GM23338 (cell line): Measurements from ENCODE around the gene CHD1. TPM values are rescaled to one million over a fixed set of nuclear protein-coding genes. Genes with fewer than 3 reads are reported as not detected.

Source experiments
- ATAC-seq: fragments of 200-7000 bp; cut with Tn5 transposase; 3 replicates; pipeline ENCODE4 v1.9.1; 2020
- DNase-seq: peaks from one replicate; pipeline ENCODE4 v3.0.0-alpha.2; 2015; ENCODE audit warnings: low spot score
- H2AFZ ChIP-seq: fragments of 200-600 bp; sonication (generic); 2 replicates; pipeline ENCODE4 v1.8.0; 2016; ENCODE audit warnings: antibody characterized with exemption, mild to moderate bottlenecking, moderate library complexity
- H3F3A ChIP-seq: fragments of 200-600 bp; sonication (generic); replicated peaks from 2 replicates; pipeline ENCODE4 v1.8.0; 2017; ENCODE audit warnings: antibody characterized with exemption, mixed run types, low read depth
- H3K27ac ChIP-seq: fragments of 200-600 bp; sonication (generic); 2 replicates; pipeline ENCODE4 v1.6.1; 2016; ENCODE audit warnings: low read depth
- H3K27me3 ChIP-seq: fragments of 200-600 bp; sonication (generic); 2 replicates; pipeline ENCODE4 v1.8.0; 2016; ENCODE audit warnings: mild to moderate bottlenecking, mixed run types, moderate library complexity; ENCODE audit not compliant: insufficient read depth
- H3K36me3 ChIP-seq: fragments of 200-600 bp; sonication (generic); 2 replicates; pipeline ENCODE4 v1.8.0; 2016; ENCODE audit warnings: mild to moderate bottlenecking; ENCODE audit not compliant: insufficient read depth
- H3K4me1 ChIP-seq: fragments of 200-600 bp; sonication (generic); 2 replicates; pipeline ENCODE4 v1.8.0; 2016; ENCODE audit warnings: mild to moderate bottlenecking, moderate library complexity; ENCODE audit not compliant: insufficient read depth
- H3K4me2 ChIP-seq: fragments of 200-600 bp; sonication (generic); 2 replicates; pipeline ENCODE4 v1.7.1; 2017; ENCODE audit warnings: mixed run types
- H3K4me3 ChIP-seq: fragments of 200-600 bp; sonication (generic); 2 replicates; pipeline ENCODE4 v1.6.1; 2016; ENCODE audit warnings: mixed run types
- H3K79me2 ChIP-seq: fragments of 200-600 bp; sonication (generic); replicated peaks from 2 replicates; pipeline ENCODE4 v1.8.0; 2017; ENCODE audit warnings: mild to moderate bottlenecking; ENCODE audit not compliant: insufficient read depth
- H3K9me2 ChIP-seq: fragments of 200-600 bp; sonication (generic); 2 replicates; pipeline ENCODE4 v1.8.0; 2017; ENCODE audit not compliant: insufficient read depth
- H4K20me1 ChIP-seq: fragments of 200-600 bp; sonication (generic); replicated peaks from 2 replicates; pipeline ENCODE4 v1.8.0; 2017; ENCODE audit warnings: mild to moderate bottlenecking; ENCODE audit not compliant: insufficient read depth
- H3K27ac Mint-ChIP-seq: 2 replicates; pipeline ENCODE4 v1.8.0; 2020; ENCODE audit warnings: inconsistent platforms, mild to moderate bottlenecking, moderate library complexity, mixed read lengths
- H3K27me3 Mint-ChIP-seq: 3 replicates; pipeline ENCODE4 v1.8.0; 2022; ENCODE audit warnings: low read depth, mild to moderate bottlenecking, moderate library complexity, mixed read lengths, inconsistent platforms; ENCODE audit not compliant: insufficient read depth, poor library complexity
- H3K36me3 Mint-ChIP-seq: 3 replicates; pipeline ENCODE4 v1.8.0; 2021; ENCODE audit warnings: low read depth, mild to moderate bottlenecking, inconsistent platforms, moderate library complexity, mixed read lengths
- H3K4me1 Mint-ChIP-seq: 3 replicates; pipeline ENCODE4 v1.8.0; 2020; ENCODE audit warnings: mild to moderate bottlenecking, inconsistent platforms, mixed read lengths
- H3K4me3 Mint-ChIP-seq: 3 replicates; pipeline ENCODE4 v1.8.0; 2021; ENCODE audit warnings: moderate library complexity, mild to moderate bottlenecking, inconsistent platforms, mixed read lengths
- H3K9me3 Mint-ChIP-seq: 3 replicates; pipeline ENCODE4 v1.8.0; 2020; ENCODE audit warnings: moderate library complexity, mild to moderate bottlenecking, inconsistent platforms, mixed read lengths
- CREB1 ChIP-seq: fragments of 250-450 bp; sonication (Bioruptor Pico); IDR thresholded peaks from 2 replicates; pipeline ENCODE4 v1.5.0; 2020; ENCODE audit warnings: low read depth, mild to moderate bottlenecking, moderate library complexity
- EZH2 ChIP-seq: fragments of 200-600 bp; sonication (generic); IDR thresholded peaks from one replicate; pipeline ENCODE4 v1.8.0; 2017; ENCODE audit warnings: antibody characterized with exemption, mild to moderate bottlenecking, low read depth; ENCODE audit not compliant: unreplicated experiment
- EZH2phosphoT487 ChIP-seq: fragments of 200-600 bp; sonication (generic); IDR thresholded peaks from one replicate; pipeline ENCODE4 v1.8.1; 2018; ENCODE audit warnings: antibody characterized with exemption; ENCODE audit not compliant: unreplicated experiment
- JUNB ChIP-seq: IDR thresholded peaks from one replicate; pipeline ENCODE4 v1.6.1; 2016; ENCODE audit warnings: antibody characterized with exemption; ENCODE audit not compliant: unreplicated experiment
- POLR2AphosphoS5 ChIP-seq: IDR thresholded peaks from 2 replicates; pipeline ENCODE4 v1.6.1; 2016; ENCODE audit warnings: antibody characterized with exemption, low read depth
- STAT1 ChIP-seq: IDR thresholded peaks from one replicate; pipeline ENCODE4 v1.6.1; 2016; ENCODE audit warnings: antibody characterized with exemption; ENCODE audit not compliant: unreplicated experiment
- ZNF114 ChIP-seq: fragments of 250-450 bp; sonication (Bioruptor Pico); IDR thresholded peaks from 2 replicates; pipeline ENCODE4 v1.5.0; 2020; ENCODE audit warnings: mild to moderate bottlenecking, moderate library complexity
- ZNF331 ChIP-seq: fragments of 250-450 bp; sonication (Bioruptor Pico); IDR thresholded peaks from 2 replicates; pipeline ENCODE4 v1.5.0; 2020; ENCODE audit warnings: low read depth, mild to moderate bottlenecking, moderate library complexity
- polyA plus RNA-seq: library from polyadenylated mRNA; unstranded; fragments of >200 nt; fragmentation: Nextera tagmentation; extraction: Ambion mirVana; gene quantifications from 2 replicates; pipeline ENCODE4 v1.2.1, GENCODE V29; 2016
- total RNA-seq: library from RNA; depleted of rRNA; stranded (reverse); fragments of >200 nt; shearing (Covaris generic); gene quantifications from 2 replicates; pipeline ENCODE4 v1.2.3, GENCODE V29; 2014
- TF ChIP-seq, protein P1 (sequence below): IDR thresholded peaks from 2 replicates; pipeline ENCODE4 v1.6.1; 2016; ENCODE audit warnings: antibody characterized with exemption
- TF ChIP-seq, protein P2 (sequence below), 2 experiments: fragments of 200-600 bp in 1 of 2; sonication (generic) in 1 of 2; conservative IDR thresholded peaks; 2 replicates each; pipeline versions ENCODE4 v1.5.1 to v1.6.1; 2016 to 2017; ENCODE audit warnings: antibody characterized with exemption in 2 of 2, low read depth in 2 of 2, mild to moderate bottlenecking in 2 of 2, moderate library complexity in 1 of 2
- TF ChIP-seq, protein P3 (sequence below): fragments of 250-450 bp; sonication (Bioruptor Pico); IDR thresholded peaks from 2 replicates; pipeline ENCODE4 v1.5.0; 2020; ENCODE audit warnings: mild to moderate bottlenecking, moderate library complexity

The CHD1 gene
- total and polyA plus RNA-seq, 2 experiments from 2014 or later: 36.4 to 75.6 TPM

DNA sequence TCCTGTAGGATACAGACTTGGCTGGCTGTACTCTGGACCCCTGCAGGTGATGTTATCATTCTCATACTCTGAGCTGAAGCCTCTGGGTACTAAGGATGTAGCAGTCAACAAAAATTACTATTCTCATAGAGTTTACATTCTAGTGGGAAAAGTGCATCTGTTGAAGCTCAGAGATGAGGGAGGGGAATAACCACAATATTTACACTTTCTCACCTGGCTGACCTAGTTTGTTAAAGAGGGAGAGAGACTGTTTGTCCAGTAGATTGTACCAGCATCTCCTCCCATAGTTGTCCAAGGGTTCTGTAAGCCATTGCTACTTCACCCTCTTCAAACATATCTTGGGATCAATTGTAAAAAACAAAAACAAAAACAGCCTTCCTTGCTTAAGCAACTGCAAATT, 33.8 kb upstream of the CHD1 start (continued):
- TF ChIP-seq, protein P1, sequence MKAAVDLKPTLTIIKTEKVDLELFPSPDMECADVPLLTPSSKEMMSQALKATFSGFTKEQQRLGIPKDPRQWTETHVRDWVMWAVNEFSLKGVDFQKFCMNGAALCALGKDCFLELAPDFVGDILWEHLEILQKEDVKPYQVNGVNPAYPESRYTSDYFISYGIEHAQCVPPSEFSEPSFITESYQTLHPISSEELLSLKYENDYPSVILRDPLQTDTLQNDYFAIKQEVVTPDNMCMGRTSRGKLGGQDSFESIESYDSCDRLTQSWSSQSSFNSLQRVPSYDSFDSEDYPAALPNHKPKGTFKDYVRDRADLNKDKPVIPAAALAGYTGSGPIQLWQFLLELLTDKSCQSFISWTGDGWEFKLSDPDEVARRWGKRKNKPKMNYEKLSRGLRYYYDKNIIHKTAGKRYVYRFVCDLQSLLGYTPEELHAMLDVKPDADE: no peak
- TF ChIP-seq, protein P2, sequence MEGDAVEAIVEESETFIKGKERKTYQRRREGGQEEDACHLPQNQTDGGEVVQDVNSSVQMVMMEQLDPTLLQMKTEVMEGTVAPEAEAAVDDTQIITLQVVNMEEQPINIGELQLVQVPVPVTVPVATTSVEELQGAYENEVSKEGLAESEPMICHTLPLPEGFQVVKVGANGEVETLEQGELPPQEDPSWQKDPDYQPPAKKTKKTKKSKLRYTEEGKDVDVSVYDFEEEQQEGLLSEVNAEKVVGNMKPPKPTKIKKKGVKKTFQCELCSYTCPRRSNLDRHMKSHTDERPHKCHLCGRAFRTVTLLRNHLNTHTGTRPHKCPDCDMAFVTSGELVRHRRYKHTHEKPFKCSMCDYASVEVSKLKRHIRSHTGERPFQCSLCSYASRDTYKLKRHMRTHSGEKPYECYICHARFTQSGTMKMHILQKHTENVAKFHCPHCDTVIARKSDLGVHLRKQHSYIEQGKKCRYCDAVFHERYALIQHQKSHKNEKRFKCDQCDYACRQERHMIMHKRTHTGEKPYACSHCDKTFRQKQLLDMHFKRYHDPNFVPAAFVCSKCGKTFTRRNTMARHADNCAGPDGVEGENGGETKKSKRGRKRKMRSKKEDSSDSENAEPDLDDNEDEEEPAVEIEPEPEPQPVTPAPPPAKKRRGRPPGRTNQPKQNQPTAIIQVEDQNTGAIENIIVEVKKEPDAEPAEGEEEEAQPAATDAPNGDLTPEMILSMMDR (conservative IDR thresholded peaks at IDR 0.05; ENCODE audit: low read depth in 2 of 2): no peak
- TF ChIP-seq STAT1: no peak
- TF ChIP-seq JUNB: no peak
- TF ChIP-seq EZH2: no peak
- no peak for TF ChIP-seq ZNF114 (CRISPR knock-in tag)
- no peak for TF ChIP-seq EZH2phosphoT487

DNA sequence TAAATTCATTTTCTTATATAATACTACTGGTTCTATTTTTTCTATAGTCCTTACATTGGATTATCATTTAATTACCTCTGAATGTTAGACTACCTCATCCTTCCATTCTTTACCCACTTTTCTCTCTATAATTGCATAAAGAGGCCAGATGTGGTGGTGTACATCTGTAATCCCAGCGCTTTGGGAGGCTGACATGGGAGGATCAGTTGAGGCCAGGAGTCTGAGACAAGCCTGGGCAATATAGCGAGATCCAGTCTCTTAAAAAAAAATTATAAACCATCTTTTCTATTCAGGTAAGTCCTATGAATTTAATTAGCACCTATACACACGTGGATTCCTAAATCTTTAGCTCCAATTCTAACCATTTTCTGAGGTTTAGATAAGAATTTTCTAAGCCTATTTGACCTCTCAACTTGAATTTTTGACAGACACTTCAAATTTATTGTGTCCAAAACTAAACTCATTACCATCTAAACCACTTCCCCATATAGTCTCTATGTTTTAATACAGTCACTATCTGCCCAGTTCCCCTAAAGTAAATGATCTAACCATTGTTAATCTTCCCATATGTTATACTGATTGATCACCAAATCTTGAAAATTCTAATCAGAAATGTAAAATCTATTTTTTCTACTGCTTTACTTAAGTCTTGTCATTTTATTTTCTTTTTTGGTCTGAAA, 33.0 kb upstream of the CHD1 start:
- no peak overlapping the region for H2AFZ ChIP-seq
- H3K4me2 ChIP-seq: no peak overlapping the region
- ATAC-seq (no peak), DNase-seq (no peak)
- H3K79me2 ChIP-seq: no peaks in the 10 kb centered on the region
- Mint-ChIP-seq H3K4me3 (no peak overlapping the region), H3K9me3 (peaks cover 8% of the 10 kb centered on the region; the same call in 2 of the 3 replicates), H3K27ac (no peak overlapping the region), H3K36me3 (peaks cover 5% of the 10 kb centered on the region; the same call in 1 of the 3 replicates), H3K27me3 (peaks cover 6% of the 10 kb centered on the region), H3K4me1 (peaks cover 21% of the 10 kb centered on the region)
- peaks cover 12% of the 10 kb centered on the region; the same call in 1 of the 2 replicates for H3K27me3 ChIP-seq
- H3K4me3 ChIP-seq: no peak overlapping the region
- H3K36me3 ChIP-seq: no peaks in the 10 kb centered on the region
- no peaks in the 10 kb centered on the region for H3F3A ChIP-seq
- H3K9me2 ChIP-seq: no peaks in the 10 kb centered on the region
- peaks cover 11% of the 10 kb centered on the region for H3K4me1 ChIP-seq
- no peaks in the 10 kb centered on the region for H4K20me1 ChIP-seq
- no peak overlapping the region for H3K27ac ChIP-seq
- TF ChIP-seq, protein P3, sequence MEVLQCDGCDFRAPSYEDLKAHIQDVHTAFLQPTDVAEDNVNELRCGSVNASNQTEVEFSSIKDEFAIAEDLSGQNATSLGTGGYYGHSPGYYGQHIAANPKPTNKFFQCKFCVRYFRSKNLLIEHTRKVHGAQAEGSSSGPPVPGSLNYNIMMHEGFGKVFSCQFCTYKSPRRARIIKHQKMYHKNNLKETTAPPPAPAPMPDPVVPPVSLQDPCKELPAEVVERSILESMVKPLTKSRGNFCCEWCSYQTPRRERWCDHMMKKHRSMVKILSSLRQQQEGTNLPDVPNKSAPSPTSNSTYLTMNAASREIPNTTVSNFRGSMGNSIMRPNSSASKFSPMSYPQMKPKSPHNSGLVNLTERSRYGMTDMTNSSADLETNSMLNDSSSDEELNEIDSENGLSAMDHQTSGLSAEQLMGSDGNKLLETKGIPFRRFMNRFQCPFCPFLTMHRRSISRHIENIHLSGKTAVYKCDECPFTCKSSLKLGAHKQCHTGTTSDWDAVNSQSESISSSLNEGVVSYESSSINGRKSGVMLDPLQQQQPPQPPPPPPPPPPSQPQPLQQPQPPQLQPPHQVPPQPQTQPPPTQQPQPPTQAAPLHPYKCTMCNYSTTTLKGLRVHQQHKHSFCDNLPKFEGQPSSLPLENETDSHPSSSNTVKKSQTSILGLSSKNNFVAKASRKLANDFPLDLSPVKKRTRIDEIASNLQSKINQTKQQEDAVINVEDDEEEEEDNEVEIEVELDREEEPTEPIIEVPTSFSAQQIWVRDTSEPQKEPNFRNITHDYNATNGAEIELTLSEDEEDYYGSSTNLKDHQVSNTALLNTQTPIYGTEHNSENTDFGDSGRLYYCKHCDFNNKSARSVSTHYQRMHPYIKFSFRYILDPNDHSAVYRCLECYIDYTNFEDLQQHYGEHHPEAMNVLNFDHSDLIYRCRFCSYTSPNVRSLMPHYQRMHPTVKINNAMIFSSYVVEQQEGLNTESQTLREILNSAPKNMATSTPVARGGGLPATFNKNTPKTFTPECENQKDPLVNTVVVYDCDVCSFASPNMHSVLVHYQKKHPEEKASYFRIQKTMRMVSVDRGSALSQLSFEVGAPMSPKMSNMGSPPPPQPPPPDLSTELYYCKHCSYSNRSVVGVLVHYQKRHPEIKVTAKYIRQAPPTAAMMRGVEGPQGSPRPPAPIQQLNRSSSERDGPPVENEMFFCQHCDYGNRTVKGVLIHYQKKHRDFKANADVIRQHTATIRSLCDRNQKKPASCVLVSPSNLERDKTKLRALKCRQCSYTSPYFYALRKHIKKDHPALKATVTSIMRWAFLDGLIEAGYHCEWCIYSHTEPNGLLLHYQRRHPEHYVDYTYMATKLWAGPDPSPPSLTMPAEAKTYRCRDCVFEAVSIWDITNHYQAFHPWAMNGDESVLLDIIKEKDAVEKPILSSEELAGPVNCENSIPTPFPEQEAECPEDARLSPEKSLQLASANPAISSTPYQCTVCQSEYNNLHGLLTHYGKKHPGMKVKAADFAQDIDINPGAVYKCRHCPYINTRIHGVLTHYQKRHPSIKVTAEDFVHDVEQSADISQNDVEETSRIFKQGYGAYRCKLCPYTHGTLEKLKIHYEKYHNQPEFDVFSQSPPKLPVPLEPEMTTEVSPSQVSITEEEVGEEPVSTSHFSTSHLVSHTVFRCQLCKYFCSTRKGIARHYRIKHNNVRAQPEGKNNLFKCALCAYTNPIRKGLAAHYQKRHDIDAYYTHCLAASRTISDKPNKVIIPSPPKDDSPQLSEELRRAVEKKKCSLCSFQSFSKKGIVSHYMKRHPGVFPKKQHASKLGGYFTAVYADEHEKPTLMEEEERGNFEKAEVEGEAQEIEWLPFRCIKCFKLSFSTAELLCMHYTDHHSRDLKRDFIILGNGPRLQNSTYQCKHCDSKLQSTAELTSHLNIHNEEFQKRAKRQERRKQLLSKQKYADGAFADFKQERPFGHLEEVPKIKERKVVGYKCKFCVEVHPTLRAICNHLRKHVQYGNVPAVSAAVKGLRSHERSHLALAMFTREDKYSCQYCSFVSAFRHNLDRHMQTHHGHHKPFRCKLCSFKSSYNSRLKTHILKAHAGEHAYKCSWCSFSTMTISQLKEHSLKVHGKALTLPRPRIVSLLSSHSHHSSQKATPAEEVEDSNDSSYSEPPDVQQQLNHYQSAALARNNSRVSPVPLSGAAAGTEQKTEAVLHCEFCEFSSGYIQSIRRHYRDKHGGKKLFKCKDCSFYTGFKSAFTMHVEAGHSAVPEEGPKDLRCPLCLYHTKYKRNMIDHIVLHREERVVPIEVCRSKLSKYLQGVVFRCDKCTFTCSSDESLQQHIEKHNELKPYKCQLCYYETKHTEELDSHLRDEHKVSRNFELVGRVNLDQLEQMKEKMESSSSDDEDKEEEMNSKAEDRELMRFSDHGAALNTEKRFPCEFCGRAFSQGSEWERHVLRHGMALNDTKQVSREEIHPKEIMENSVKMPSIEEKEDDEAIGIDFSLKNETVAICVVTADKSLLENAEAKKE (CRISPR knock-in tag): no peak
- TF ChIP-seq EZH2phosphoT487 (no peak), EZH2 (no peak), CREB1 (no peak), STAT1 (no peak), JUNB (no peak), ZNF114 (CRISPR knock-in tag) (no peak), POLR2AphosphoS5 (no peak), ZNF331 (CRISPR knock-in tag) (no peak)
- TF ChIP-seq, protein P1: no peak
